Measurements from ENCODE around the gene SSBP1.

The SSBP1 gene

GRCh38 chr7:141785706-141786552 is 47.8 kb downstream of the SSBP1 start:
- ChIA-PET CTCF (interaction anchor here (0.6 to 1.3 kb wide), 6 partner anchors 9 to 641 kb away, joined by 3 to 4 read pairs (median 4); no protein-coding TSS in a partner anchor), POLR2A (ENCODE audit: low non-redundant PET) (no interaction called here)
- H3K27ac ChIP-seq, result no peak overlapping the region
- TF ChIP-seq CTCF (conservative IDR thresholded peaks at IDR 0.05; ENCODE audit: low read depth), result peak; percentile 94
- DNase-seq (ENCODE audit: low spot score), result peak; percentile 20

GRCh38 chr7:141788296-141788695 is 50.1 kb downstream of the SSBP1 start:
- no peak overlapping the region for H3K27ac ChIP-seq
- POLR2A ChIA-PET (ENCODE audit: low non-redundant PET), result no interaction called here
- DNase-seq (ENCODE audit: low spot score), result no peak
- no peak for TF ChIP-seq CTCF (conservative IDR thresholded peaks at IDR 0.05; ENCODE audit: low read depth)
- CTCF ChIA-PET, result interaction anchor here (0.6 kb wide), 1 partner anchor 54 kb away, joined by 7 read pairs; no protein-coding TSS in a partner anchor

GRCh38 chr7:141789917-141790316 is 51.8 kb downstream of the SSBP1 start, which contains the start of gene TAS2R5:
Gene TAS2R5, plus strand, starts transcription at chr7:141790217. Its CDS starts 145 bp downstream, at chr7:141790362.
- DNase-seq (ENCODE audit: low spot score), result no peak
- POLR2A ChIA-PET (ENCODE audit: low non-redundant PET), result no interaction called here
- CTCF ChIA-PET, result no interaction called here
- TF ChIP-seq CTCF (conservative IDR thresholded peaks at IDR 0.05; ENCODE audit: low read depth), result no peak
- no peak within 1 kb of the TSS for H3K27ac ChIP-seq

- POLR2A ChIA-PET (ENCODE audit: low non-redundant PET), result no interaction called here
- H3K27ac ChIP-seq, result no peak overlapping the region
- no peak for DNase-seq (ENCODE audit: low spot score)
Measured at GRCh38 chr7:141792526-141792925, 54.4 kb downstream of the SSBP1 start.

More at GRCh38 chr7:141792526-141792925, 54.4 kb downstream of the SSBP1 start:
- TF ChIP-seq CTCF (conservative IDR thresholded peaks at IDR 0.05; ENCODE audit: low read depth), result no peak
- CTCF ChIA-PET, result no interaction called here

Measured in RWPE1 (cell line).